ENCODE results near the gene NUP210L. TPM values are rescaled to one million over a fixed set of nuclear protein-coding genes. Genes with fewer than 3 reads are reported as not detected.
A peak's percentile ranks its signal among the peaks of the same experiment; 100 is the strongest.

The NUP210L gene
- total and polyA plus RNA-seq, 5 donors, result 0.09 to 0.88 (median 0.18) TPM; not detected in 1

- intact Hi-C loops (cut with DNase I), result no loop called here
- ATAC-seq (no peak), DNase-seq (no peak)
- Histone ChIP-seq H3K4me1 (ENCODE audit: control insufficient read depth, insufficient read depth, low read length) (peaks cover 6% of the 10 kb centered on the region), H3K9me3 (ENCODE audit: control insufficient read depth, low read length) (no peaks in the 10 kb centered on the region), H3K27ac (ENCODE audit: low read length) (no peak overlapping the region), H3K4me3 (ENCODE audit: low read length) (no peak overlapping the region), H3K27me3 (ENCODE audit: control insufficient read depth, insufficient read depth) (no peaks in the 10 kb centered on the region)
- 73% methylated on average over 4 of the region's 4 CpGs for WGBS
Measured at GRCh38 chr1:153953859-153954365, 201.0 kb downstream of the NUP210L start.

GRCh38 chr1:153951801-153952200 is 203.1 kb downstream of the NUP210L start:
- peak in 1 of 3 donors; percentile 32 for DNase-seq
- intact Hi-C loops (cut with DNase I), result no loop called here
- ATAC-seq, result no peak
- H3K27me3 ChIP-seq (ENCODE audit: control insufficient read depth, insufficient read depth), result no peaks in the 10 kb centered on the region
- no peak overlapping the region for H3K4me3 ChIP-seq (ENCODE audit: low read length)
- no peaks in the 10 kb centered on the region for H3K9me3 ChIP-seq (ENCODE audit: control insufficient read depth, low read length)
- WGBS, result 94% methylated on average over 2 of the region's 2 CpGs
- H3K27ac ChIP-seq (ENCODE audit: low read length), result no peak overlapping the region
- peaks cover 6% of the 10 kb centered on the region for H3K4me1 ChIP-seq (ENCODE audit: control insufficient read depth, insufficient read depth, low read length)

GRCh38 chr1:153951183-153951582 is 203.7 kb downstream of the NUP210L start:
- H3K27ac ChIP-seq (ENCODE audit: low read length), result no peak overlapping the region
- peaks cover 5% of the 10 kb centered on the region for H3K4me1 ChIP-seq (ENCODE audit: control insufficient read depth, insufficient read depth, low read length)
- no peak overlapping the region for H3K4me3 ChIP-seq (ENCODE audit: low read length)
- DNase-seq (peak in 1 of 3 donors; percentile 45), ATAC-seq (no peak)
- WGBS, result 91% methylated on average over 11 of the region's 11 CpGs
- intact Hi-C loops (cut with DNase I), result no loop called here
- H3K9me3 ChIP-seq (ENCODE audit: control insufficient read depth, low read length), result no peaks in the 10 kb centered on the region
- no peaks in the 10 kb centered on the region for H3K27me3 ChIP-seq (ENCODE audit: control insufficient read depth, insufficient read depth)

GRCh38 chr1:153946622-153947241 is 208.1 kb downstream of the NUP210L start, which contains the start of gene DENND4B:
DENND4B (minus strand) TSS chr1:153946718; CDS start chr1:153944374, 2,344 bp downstream.
- H3K9me3 ChIP-seq (ENCODE audit: control insufficient read depth, low read length), result no peaks in the 10 kb centered on the region
- DNase-seq, result peak; percentile 84 to 94 (median 93)
- peak within 1 kb of the TSS; percentile 97 for H3K27ac ChIP-seq (ENCODE audit: low read length)
- H3K4me1 ChIP-seq (ENCODE audit: control insufficient read depth, insufficient read depth, low read length), result peaks cover 2% of the 10 kb centered on the region
- H3K4me3 ChIP-seq (ENCODE audit: low read length), result peak within 1 kb of the TSS; percentile 94
- intact Hi-C loops (cut with DNase I), result no loop called here
- no peaks in the 10 kb centered on the region for H3K27me3 ChIP-seq (ENCODE audit: control insufficient read depth, insufficient read depth)
- ATAC-seq, result peak; percentile 78 to 84
- 9% methylated on average over 28 of the region's 28 CpGs for WGBS

- Histone ChIP-seq H3K27me3 (ENCODE audit: control insufficient read depth, insufficient read depth) (no peaks in the 10 kb centered on the region), H3K4me1 (ENCODE audit: control insufficient read depth, insufficient read depth, low read length) (peaks cover 2% of the 10 kb centered on the region), H3K4me3 (ENCODE audit: low read length) (peak overlapping the region; percentile 94), H3K9me3 (ENCODE audit: control insufficient read depth, low read length) (no peaks in the 10 kb centered on the region), H3K27ac (ENCODE audit: low read length) (peak overlapping the region; percentile 97)
- peak; percentile 87 to 88 for ATAC-seq
- DNase-seq, result peak; percentile 92 to 95 (median 95)
- intact Hi-C loops (cut with DNase I), result no loop called here
- under 1% methylated on average over 94 of the region's 95 CpGs for WGBS
Measured at GRCh38 chr1:153945795-153946621, 208.9 kb downstream of the NUP210L start.

- peaks cover 2% of the 10 kb centered on the region for H3K4me1 ChIP-seq (ENCODE audit: control insufficient read depth, insufficient read depth, low read length)
- H3K9me3 ChIP-seq (ENCODE audit: control insufficient read depth, low read length), result no peaks in the 10 kb centered on the region
- peak; percentile 25 to 62 for ATAC-seq
- peak overlapping the region; percentile 97 for H3K27ac ChIP-seq (ENCODE audit: low read length)
- intact Hi-C loops (cut with DNase I), result no loop called here
- DNase-seq, result peak; percentile 64 to 85 (median 84)
- H3K27me3 ChIP-seq (ENCODE audit: control insufficient read depth, insufficient read depth), result no peaks in the 10 kb centered on the region
- peak overlapping the region; percentile 94 for H3K4me3 ChIP-seq (ENCODE audit: low read length)
- 26% methylated on average over 12 of the region's 12 CpGs for WGBS
Measured at GRCh38 chr1:153945131-153945794, 209.6 kb downstream of the NUP210L start.

- 62% methylated on average over 3 of the region's 3 CpGs for WGBS
- H3K27me3 ChIP-seq (ENCODE audit: control insufficient read depth, insufficient read depth), result no peaks in the 10 kb centered on the region
Measured at GRCh38 chr1:153944827-153945117, 210.1 kb downstream of the NUP210L start.

GRCh38 chr1:153944005-153944826 is 210.7 kb downstream of the NUP210L start:
- peak in 2 of 3 donors; percentile 47 to 68 for DNase-seq

More at GRCh38 chr1:153944827-153945117, 210.1 kb downstream of the NUP210L start:
- ATAC-seq (no peak), DNase-seq (no peak)
- Histone ChIP-seq H3K9me3 (ENCODE audit: control insufficient read depth, low read length) (no peaks in the 10 kb centered on the region), H3K4me3 (ENCODE audit: low read length) (peak overlapping the region; percentile 94), H3K27ac (ENCODE audit: low read length) (peak overlapping the region; percentile 97), H3K4me1 (ENCODE audit: control insufficient read depth, insufficient read depth, low read length) (peaks cover 2% of the 10 kb centered on the region)
- intact Hi-C loops (cut with DNase I), result no loop called here

GRCh38 chr1:153942766-153943549 is 211.9 kb downstream of the NUP210L start:
- no peak for ATAC-seq
- H3K4me3 ChIP-seq (ENCODE audit: low read length), result no peak overlapping the region
- intact Hi-C loops (cut with DNase I), result no loop called here
- no peaks in the 10 kb centered on the region for H3K27me3 ChIP-seq (ENCODE audit: control insufficient read depth, insufficient read depth)
- no peak overlapping the region for H3K27ac ChIP-seq (ENCODE audit: low read length)
- H3K4me1 ChIP-seq (ENCODE audit: control insufficient read depth, insufficient read depth, low read length), result peaks cover 2% of the 10 kb centered on the region
- 85% methylated on average over 11 of the region's 11 CpGs for WGBS
- no peaks in the 10 kb centered on the region for H3K9me3 ChIP-seq (ENCODE audit: control insufficient read depth, low read length)
- DNase-seq, result peak in 1 of 3 donors; percentile 49

More at GRCh38 chr1:153944005-153944826, 210.7 kb downstream of the NUP210L start:
- Histone ChIP-seq H3K4me3 (ENCODE audit: low read length) (no peak overlapping the region), H3K27ac (ENCODE audit: low read length) (no peak overlapping the region), H3K27me3 (ENCODE audit: control insufficient read depth, insufficient read depth) (no peaks in the 10 kb centered on the region), H3K9me3 (ENCODE audit: control insufficient read depth, low read length) (no peaks in the 10 kb centered on the region), H3K4me1 (ENCODE audit: control insufficient read depth, insufficient read depth, low read length) (peaks cover 2% of the 10 kb centered on the region)
- ATAC-seq, result no peak
- 78% methylated on average over 15 of the region's 15 CpGs for WGBS
- intact Hi-C loops (cut with DNase I), result no loop called here
